Ectodermal cell (in vitro differentiated cells): Measurements from ENCODE around the gene FDXACB1.

Experiments used
- H3K27ac ChIP-seq: 2 replicates; pipeline ENCODE4 v1.7.0; 2013; ENCODE audit warnings: mild to moderate bottlenecking, low read depth, low read length; ENCODE audit not compliant: insufficient read depth, poor library complexity, severe bottlenecking
- H3K27me3 ChIP-seq: 2 replicates; pipeline ENCODE4 v1.7.0; 2013; ENCODE audit warnings: mild to moderate bottlenecking, low read length; ENCODE audit not compliant: insufficient read depth, control insufficient read depth, poor library complexity, severe bottlenecking
- H3K36me3 ChIP-seq: one replicate; pipeline ENCODE4 v1.7.0; 2013; ENCODE audit warnings: low read length; ENCODE audit not compliant: control insufficient read depth, insufficient read depth
- H3K4me1 ChIP-seq: one replicate; pipeline ENCODE4 v1.7.0; 2013; ENCODE audit warnings: low read length; ENCODE audit not compliant: control insufficient read depth, insufficient read depth
- H3K4me3 ChIP-seq: 2 replicates; pipeline ENCODE4 v1.7.0; 2013; ENCODE audit warnings: low read depth, low read length, control low read depth; ENCODE audit not compliant: insufficient read depth
- H3K9me3 ChIP-seq: 2 replicates; pipeline ENCODE4 v1.7.0; 2013; ENCODE audit warnings: mild to moderate bottlenecking, low read length, moderate library complexity; ENCODE audit not compliant: control insufficient read depth
- WGBS, 2 experiments: methylation state at CpG; one replicate each; pipeline ENCODE4 v1.1.7; 2013; ENCODE audit warnings: missing lambda C conversion rate in 2 of 2; 5-methylcytosine and 5-hydroxymethylcytosine counted together

The FDXACB1 gene

GRCh38 chr11:111918390-111919256 is 39.7 kb upstream of the FDXACB1 start, which contains the start of gene C11orf52:
TSS of gene C11orf52 (plus strand) at chr11:111918913. CDS start at chr11:111918973, 60 bp downstream.
- Histone ChIP-seq H3K36me3 (no peaks in the 10 kb centered on the region), H3K4me3 (no peak within 1 kb of the TSS), H3K27ac (no peak within 1 kb of the TSS), H3K9me3 (no peaks in the 10 kb centered on the region), H3K27me3 (no peaks in the 10 kb centered on the region), H3K4me1 (peaks cover under 1% of the 10 kb centered on the region)
- 64 to 65% methylated on average over 19 of the region's 19 CpGs for whole genome bisulfite sequencing, 2 experiments

- H3K36me3 ChIP-seq, result no peaks in the 10 kb centered on the region
- 94 to 96% methylated on average over 3 of the region's 3 CpGs for WGBS, 2 experiments
- no peak overlapping the region for H3K27ac ChIP-seq
- no peaks in the 10 kb centered on the region for H3K9me3 ChIP-seq
- no peaks in the 10 kb centered on the region for H3K4me1 ChIP-seq
- no peak overlapping the region for H3K4me3 ChIP-seq
- H3K27me3 ChIP-seq, result no peaks in the 10 kb centered on the region
Measured at GRCh38 chr11:111917788-111918187, 38.8 kb upstream of the FDXACB1 start.

GRCh38 chr11:111917312-111917711 is 38.3 kb upstream of the FDXACB1 start:
- H3K36me3 ChIP-seq, result no peaks in the 10 kb centered on the region
- peaks cover 4% of the 10 kb centered on the region for H3K4me1 ChIP-seq
- no peak overlapping the region for H3K27ac ChIP-seq
- H3K9me3 ChIP-seq, result no peaks in the 10 kb centered on the region
- no peak overlapping the region for H3K4me3 ChIP-seq
- no peaks in the 10 kb centered on the region for H3K27me3 ChIP-seq
- WGBS, 2 experiments, result 93 to 98% methylated on average over 1 to 2 of the region's 2 CpGs

- H3K4me3 ChIP-seq, result no peak overlapping the region
- H3K36me3 ChIP-seq, result no peaks in the 10 kb centered on the region
- H3K27ac ChIP-seq, result no peak overlapping the region
- no peaks in the 10 kb centered on the region for H3K9me3 ChIP-seq
- 95 to 96% methylated on average over 1 of the region's 1 CpG for WGBS, 2 experiments
- H3K27me3 ChIP-seq, result no peaks in the 10 kb centered on the region
- peaks cover 9% of the 10 kb centered on the region for H3K4me1 ChIP-seq
Measured at GRCh38 chr11:111916768-111917167, 37.8 kb upstream of the FDXACB1 start.

GRCh38 chr11:111913997-111914396 is 35.0 kb upstream of the FDXACB1 start:
- peaks cover 14% of the 10 kb centered on the region for H3K4me1 ChIP-seq
- no peaks in the 10 kb centered on the region for H3K36me3 ChIP-seq
- 88% methylated on average over 4 of the region's 4 CpGs for WGBS, 2 experiments
- no peak overlapping the region for H3K4me3 ChIP-seq
- no peaks in the 10 kb centered on the region for H3K27me3 ChIP-seq
- no peaks in the 10 kb centered on the region for H3K9me3 ChIP-seq
- H3K27ac ChIP-seq, result no peak overlapping the region

- H3K36me3 ChIP-seq, result no peaks in the 10 kb centered on the region
- 88 to 89% methylated on average over 24 of the region's 24 CpGs for WGBS, 2 experiments
- H3K9me3 ChIP-seq, result no peaks in the 10 kb centered on the region
- no peaks in the 10 kb centered on the region for H3K27me3 ChIP-seq
- no peak overlapping the region for H3K4me3 ChIP-seq
- peaks cover 14% of the 10 kb centered on the region for H3K4me1 ChIP-seq
- no peak overlapping the region for H3K27ac ChIP-seq
Measured at GRCh38 chr11:111913031-111913861, 34.3 kb upstream of the FDXACB1 start.

- Histone ChIP-seq H3K9me3 (no peaks in the 10 kb centered on the region), H3K4me1 (peaks cover 14% of the 10 kb centered on the region), H3K27me3 (no peaks in the 10 kb centered on the region), H3K36me3 (no peaks in the 10 kb centered on the region), H3K27ac (peak within 1 kb of the TSS; percentile 32), H3K4me3 (no peak within 1 kb of the TSS)
- 83% methylated on average over 26 of the region's 26 CpGs for WGBS, 2 experiments
Measured at GRCh38 chr11:111912535-111912934, 33.6 kb upstream of the FDXACB1 start, which contains the start of gene HSPB2. TSS of gene HSPB2 (plus strand) at chr11:111912734. CDS start at chr11:111912830, 96 bp downstream.

GRCh38 chr11:111911563-111912401 is 32.8 kb upstream of the FDXACB1 start, which contains the start of gene CRYAB:
TSS of gene CRYAB (minus strand) at chr11:111911770. CDS start at chr11:111911724, 46 bp downstream.
- Histone ChIP-seq H3K4me1 (peaks cover 14% of the 10 kb centered on the region), H3K9me3 (no peaks in the 10 kb centered on the region), H3K36me3 (no peaks in the 10 kb centered on the region), H3K27me3 (no peaks in the 10 kb centered on the region), H3K4me3 (no peak within 1 kb of the TSS), H3K27ac (peak within 1 kb of the TSS; percentile 32)
- WGBS, 2 experiments, result 73 to 74% methylated on average over 17 of the region's 17 CpGs

GRCh38 chr11:111910676-111911562 is 32.0 kb upstream of the FDXACB1 start:
- 94 to 95% methylated on average over 9 of the region's 9 CpGs for WGBS, 2 experiments
- H3K4me1 ChIP-seq, result peaks cover 14% of the 10 kb centered on the region
- H3K27me3 ChIP-seq, result no peaks in the 10 kb centered on the region
- H3K36me3 ChIP-seq, result no peaks in the 10 kb centered on the region
- no peak overlapping the region for H3K4me3 ChIP-seq
- H3K27ac ChIP-seq, result no peak overlapping the region
- H3K9me3 ChIP-seq, result no peaks in the 10 kb centered on the region
